HL-60 (cell line): ENCODE data around the gene SVOPL.

ENCODE experiments used
- CTCF ChIP-seq: IDR thresholded peaks from one replicate; pipeline ENCODE4 v1.5.1; 2011; ENCODE audit warnings: low read length, control low read depth, inconsistent platforms; ENCODE audit not compliant: insufficient read depth
- GABPA ChIP-seq: IDR thresholded peaks from 2 replicates; pipeline ENCODE4 v1.6.1; 2012; ENCODE audit warnings: low read depth
- POLR2AphosphoS5 ChIP-seq: IDR thresholded peaks from 2 replicates; pipeline ENCODE4 v1.6.1; 2012; ENCODE audit warnings: low read depth
- SPI1 ChIP-seq: IDR thresholded peaks from 2 replicates; pipeline ENCODE4 v1.6.1; 2012; ENCODE audit warnings: low read depth, mild to moderate bottlenecking, borderline replicate concordance
- TF ChIP-seq, protein P1 (sequence below): IDR thresholded peaks from 2 replicates; pipeline ENCODE4 v1.6.1; 2012; ENCODE audit warnings: low read depth; ENCODE audit not compliant: insufficient replicate concordance

GRCh38 chr7:138632384-138632783 is 68.8 kb downstream of the SVOPL start:
- TF ChIP-seq CTCF (no peak), POLR2AphosphoS5 (no peak), SPI1 (no peak), GABPA (no peak)
- TF ChIP-seq, protein P1, sequence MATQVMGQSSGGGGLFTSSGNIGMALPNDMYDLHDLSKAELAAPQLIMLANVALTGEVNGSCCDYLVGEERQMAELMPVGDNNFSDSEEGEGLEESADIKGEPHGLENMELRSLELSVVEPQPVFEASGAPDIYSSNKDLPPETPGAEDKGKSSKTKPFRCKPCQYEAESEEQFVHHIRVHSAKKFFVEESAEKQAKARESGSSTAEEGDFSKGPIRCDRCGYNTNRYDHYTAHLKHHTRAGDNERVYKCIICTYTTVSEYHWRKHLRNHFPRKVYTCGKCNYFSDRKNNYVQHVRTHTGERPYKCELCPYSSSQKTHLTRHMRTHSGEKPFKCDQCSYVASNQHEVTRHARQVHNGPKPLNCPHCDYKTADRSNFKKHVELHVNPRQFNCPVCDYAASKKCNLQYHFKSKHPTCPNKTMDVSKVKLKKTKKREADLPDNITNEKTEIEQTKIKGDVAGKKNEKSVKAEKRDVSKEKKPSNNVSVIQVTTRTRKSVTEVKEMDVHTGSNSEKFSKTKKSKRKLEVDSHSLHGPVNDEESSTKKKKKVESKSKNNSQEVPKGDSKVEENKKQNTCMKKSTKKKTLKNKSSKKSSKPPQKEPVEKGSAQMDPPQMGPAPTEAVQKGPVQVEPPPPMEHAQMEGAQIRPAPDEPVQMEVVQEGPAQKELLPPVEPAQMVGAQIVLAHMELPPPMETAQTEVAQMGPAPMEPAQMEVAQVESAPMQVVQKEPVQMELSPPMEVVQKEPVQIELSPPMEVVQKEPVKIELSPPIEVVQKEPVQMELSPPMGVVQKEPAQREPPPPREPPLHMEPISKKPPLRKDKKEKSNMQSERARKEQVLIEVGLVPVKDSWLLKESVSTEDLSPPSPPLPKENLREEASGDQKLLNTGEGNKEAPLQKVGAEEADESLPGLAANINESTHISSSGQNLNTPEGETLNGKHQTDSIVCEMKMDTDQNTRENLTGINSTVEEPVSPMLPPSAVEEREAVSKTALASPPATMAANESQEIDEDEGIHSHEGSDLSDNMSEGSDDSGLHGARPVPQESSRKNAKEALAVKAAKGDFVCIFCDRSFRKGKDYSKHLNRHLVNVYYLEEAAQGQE, result no peak
